ENCODE results near the gene ADCY9. TPM values are rescaled to one million over a fixed set of nuclear protein-coding genes. Genes with fewer than 3 reads are reported as not detected.

ADCY9 gene
- total RNA-seq, 1 experiment from 2014 or later, result 11.5 TPM

- TF ChIP-seq NR2C2 (CRISPR knock-in tag; IDR thresholded peaks at IDR 0.05) (no peak), ZNF281 (CRISPR knock-in tag; IDR thresholded peaks at IDR 0.05) (no peak), ZNF416 (CRISPR knock-in tag; IDR thresholded peaks at IDR 0.05) (no peak), GABPB1 (CRISPR knock-in tag; IDR thresholded peaks at IDR 0.05) (no peak), ZNF423 (CRISPR knock-in tag; IDR thresholded peaks at IDR 0.05) (no peak), OVOL2 (CRISPR knock-in tag; IDR thresholded peaks at IDR 0.05; ENCODE audit: borderline replicate concordance) (no peak)
Measured at GRCh38 chr16:3924763-3925162, 191.5 kb downstream of the ADCY9 start (continued).

GRCh38 chr16:3922241-3922640 is 194.0 kb downstream of the ADCY9 start:
- ChIA-PET POLR2A (no interaction called here), CTCF (no interaction called here)
- H3K36me3 Mint-ChIP-seq, result peaks cover 22% of the 10 kb centered on the region
- DNase-seq (ENCODE audit: low spot score) (no peak), ATAC-seq (no peak)
- H3K4me1 Mint-ChIP-seq, result peaks cover 4% of the 10 kb centered on the region
- TF ChIP-seq NFE2L1 (CRISPR knock-in tag; IDR thresholded peaks at IDR 0.05) (no peak), ATF3 (CRISPR knock-in tag; conservative IDR thresholded peaks at IDR 0.05) (no peak), ZNF232 (CRISPR knock-in tag; IDR thresholded peaks at IDR 0.05) (no peak), NR1H2 (CRISPR knock-in tag; IDR thresholded peaks at IDR 0.05) (no peak), GTF2I (CRISPR knock-in tag; conservative IDR thresholded peaks at IDR 0.05) (no peak), AR (CRISPR knock-in tag; IDR thresholded peaks at IDR 0.05) (no peak), USF2 (CRISPR knock-in tag; IDR thresholded peaks at IDR 0.05) (no peak), ZNF671 (CRISPR knock-in tag; IDR thresholded peaks at IDR 0.05) (no peak), ZNF423 (CRISPR knock-in tag; IDR thresholded peaks at IDR 0.05) (no peak), CDX4 (CRISPR knock-in tag; IDR thresholded peaks at IDR 0.05; ENCODE audit: borderline replicate concordance) (no peak), ZBTB43 (CRISPR knock-in tag; IDR thresholded peaks at IDR 0.05) (no peak)
- H3K27ac Mint-ChIP-seq, result no peak overlapping the region
- no peak overlapping the region for H3K4me3 Mint-ChIP-seq
- H3K27me3 Mint-ChIP-seq (ENCODE audit: low read depth), result peaks cover 5% of the 10 kb centered on the region; the same call in 1 of the 2 replicates
- peaks cover 22% of the 10 kb centered on the region for H3K9me3 Mint-ChIP-seq

- ChIA-PET CTCF (no interaction called here), POLR2A (interaction anchor here (0.6 kb wide), 1 partner anchor 185 kb away, joined by 3 read pairs; no protein-coding TSS in a partner anchor)
- Mint-ChIP-seq H3K9me3 (peaks cover 29% of the 10 kb centered on the region), H3K27ac (no peak overlapping the region), H3K27me3 (ENCODE audit: low read depth) (peaks cover 5% of the 10 kb centered on the region; the same call in 1 of the 2 replicates), H3K36me3 (peaks cover 29% of the 10 kb centered on the region), H3K4me1 (peaks cover 4% of the 10 kb centered on the region), H3K4me3 (no peak overlapping the region)
- TF ChIP-seq ZNF232 (CRISPR knock-in tag; IDR thresholded peaks at IDR 0.05) (no peak), ERG (CRISPR knock-in tag; IDR thresholded peaks at IDR 0.05) (no peak)
- ATAC-seq, result no peak
- no peak for DNase-seq (ENCODE audit: low spot score)
Measured at GRCh38 chr16:3920206-3920605, 196.0 kb downstream of the ADCY9 start.
